ENCODE results near the gene MYH1.

The MYH1 gene

GRCh38 chr17:10477701-10478100 lies 40.6 kb downstream of the MYH1 start:
- no peak for DNase-seq

- no peak for DNase-seq
These were observed 43.8 kb downstream of the MYH1 start for GRCh38 chr17:10474536-10474935.

DNA sequence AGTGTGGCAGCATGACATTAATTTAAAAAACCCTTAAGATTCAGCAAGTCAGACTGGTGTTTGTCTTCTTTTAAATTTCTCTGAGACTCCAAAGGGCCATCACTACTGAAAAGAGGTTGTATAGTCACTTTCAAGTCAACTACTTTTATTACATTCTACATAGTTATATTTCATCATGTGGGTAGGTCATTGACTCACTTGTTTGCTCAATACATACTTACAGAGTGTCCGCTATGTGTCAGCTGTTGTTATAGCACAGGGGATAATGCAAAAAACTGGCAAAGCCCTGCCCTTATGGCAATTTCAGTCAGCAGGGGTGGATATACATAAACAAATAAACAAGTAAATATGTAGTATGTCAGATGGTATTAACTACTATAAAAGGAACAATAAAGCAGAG lies 46.5 kb downstream of the MYH1 start:
- no peak for DNase-seq

- no peak for DNase-seq
These were observed 48.9 kb downstream of the MYH1 start, which contains the start of gene MYH4 for GRCh38 chr17:10469459-10469858. Gene MYH4, minus strand, starts transcription at chr17:10469559. Its CDS starts 2,814 bp downstream, at chr17:10466745.

DNA sequence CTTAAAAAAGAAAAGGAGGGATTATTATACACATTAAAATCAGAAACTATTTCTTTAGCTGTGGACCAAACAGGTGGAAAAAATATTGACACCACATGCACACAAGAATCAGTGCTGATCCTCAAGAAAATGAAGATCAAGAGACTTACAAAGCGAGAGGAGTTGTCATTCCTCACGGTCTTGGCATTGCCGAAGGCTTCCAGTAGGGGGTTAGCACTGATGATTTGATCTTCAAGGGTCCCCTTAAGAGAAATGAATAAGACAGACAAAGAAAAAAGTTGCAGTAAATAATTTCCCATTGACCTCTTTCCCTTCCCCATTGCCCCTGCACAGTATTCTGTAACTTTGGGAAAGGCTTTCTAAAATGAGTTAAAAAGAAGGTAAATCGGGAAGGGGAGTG lies 54.9 kb downstream of the MYH1 start:
- DNase-seq, result no peak

DNA sequence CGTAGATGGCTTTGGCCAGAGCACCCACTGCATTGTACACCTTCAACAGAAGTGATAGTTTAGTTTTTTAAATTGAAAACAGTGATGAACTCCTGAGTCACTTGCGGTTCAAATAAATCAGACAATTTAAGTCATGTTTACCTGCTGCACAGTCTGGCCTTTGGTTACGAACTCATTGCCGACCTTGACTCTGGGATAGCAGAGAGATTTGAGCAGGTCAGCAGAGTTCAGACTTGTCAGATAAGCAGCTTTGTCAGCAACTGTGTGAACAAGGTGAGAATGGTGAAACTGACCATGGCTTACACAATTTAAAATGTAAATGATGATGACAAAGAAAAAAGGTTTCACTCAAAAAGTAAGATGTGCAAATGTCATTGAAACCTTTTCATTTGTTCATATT lies 58.3 kb downstream of the MYH1 start:
- no peak for DNase-seq

GRCh38 chr17:10458701-10459100 lies 59.6 kb downstream of the MYH1 start:
- DNase-seq, result no peak

- no peak for DNase-seq
These were observed 60.4 kb downstream of the MYH1 start for GRCh38 chr17:10457952-10458351.

- no peak for DNase-seq
These were observed 71.1 kb downstream of the MYH1 start for GRCh38 chr17:10447026-10447931.

Measured in activated CD4-positive, alpha-beta T cell treated with anti-CD3 and anti-CD28 coated beads for 48 hours (primary cell).